Type B pancreatic cell (in vitro differentiated cells): ENCODE results near the gene MLXIP. TPM values are rescaled to one million over a fixed set of nuclear protein-coding genes. Genes with fewer than 3 reads are reported as not detected.
"Not testable (repeated sequence)": the region's sequence is repeated elsewhere in the genome, so short reads cannot be mapped to it uniquely, and the experiment has no call there.

ENCODE experiments used
- DNase-seq: peaks from one replicate; pipeline ENCODE4 v3.0.0; 2021; ENCODE audit warnings: mixed read lengths; ENCODE audit not compliant: unreplicated experiment; ENCODE audit errors: extremely low spot score
- H3K27ac Mint-ChIP-seq: 2 replicates; pipeline ENCODE4 v1.8.0; 2021; ENCODE audit warnings: mild to moderate bottlenecking, mixed read lengths
- H3K27me3 Mint-ChIP-seq: 2 replicates; pipeline ENCODE4 v1.8.0; 2021; ENCODE audit warnings: mixed read lengths
- H3K36me3 Mint-ChIP-seq: 2 replicates; pipeline ENCODE4 v1.8.0; 2021; ENCODE audit warnings: mixed read lengths
- H3K4me1 Mint-ChIP-seq: one replicate; pipeline ENCODE4 v1.8.0; 2021; ENCODE audit warnings: mixed read lengths; ENCODE audit not compliant: unreplicated experiment
- H3K4me3 Mint-ChIP-seq: 2 replicates; pipeline ENCODE4 v1.8.0; 2021; ENCODE audit warnings: mild to moderate bottlenecking, mixed read lengths
- H3K9me3 Mint-ChIP-seq: 2 replicates; pipeline ENCODE4 v1.8.0; 2021; ENCODE audit warnings: mixed read lengths
- total RNA-seq: library from RNA; stranded (reverse); gene quantifications from 2 replicates; pipeline ENCODE4 v1.2.1, GENCODE V29; 2021; ENCODE audit warnings: low replicate concordance
- TF ChIP-seq, protein P1 (sequence below): fragments of 200-600 bp; sonication (generic); conservative IDR thresholded peaks from 2 replicates; pipeline ENCODE4 v1.5.0; 2021; ENCODE audit warnings: antibody characterized with exemption, mild to moderate bottlenecking

The MLXIP gene
- total RNA-seq, 1 donor from 2014 or later, result 44.5 TPM

DNA sequence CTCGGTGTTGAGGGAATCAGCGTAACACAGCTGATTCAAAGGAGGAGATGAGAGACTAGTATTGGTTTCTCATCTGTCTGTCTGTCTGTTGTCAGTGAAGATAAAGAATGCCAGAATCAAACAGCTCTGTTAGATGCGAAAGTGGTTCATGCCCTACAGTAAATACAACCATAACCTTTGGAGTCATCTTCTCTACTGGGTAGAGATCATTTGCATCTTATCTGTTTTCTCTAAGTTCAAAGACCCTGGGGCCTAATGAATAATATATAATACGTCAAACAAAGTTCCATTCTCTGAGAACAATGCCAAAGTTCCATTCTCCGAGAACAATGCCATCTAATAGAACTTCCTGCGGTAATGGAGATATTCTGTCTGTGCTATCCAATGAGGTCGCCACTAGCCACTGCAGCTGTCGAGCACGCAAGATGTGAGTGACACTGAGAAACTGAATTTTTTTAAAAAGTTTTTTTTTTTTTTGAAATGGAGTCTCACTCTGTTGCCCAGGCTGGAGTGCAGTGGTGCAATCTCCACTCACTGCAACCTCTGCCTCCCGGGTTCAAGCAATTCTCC, 88.9 kb downstream of the MLXIP start:
- Mint-ChIP-seq H3K27ac (no peak overlapping the region), H3K4me1 (no peaks in the 10 kb centered on the region), H3K36me3 (no peaks in the 10 kb centered on the region), H3K9me3 (no peaks in the 10 kb centered on the region), H3K27me3 (peaks cover 3% of the 10 kb centered on the region), H3K4me3 (no peak overlapping the region)
- DNase-seq, result no peak
- TF ChIP-seq, protein P1, sequence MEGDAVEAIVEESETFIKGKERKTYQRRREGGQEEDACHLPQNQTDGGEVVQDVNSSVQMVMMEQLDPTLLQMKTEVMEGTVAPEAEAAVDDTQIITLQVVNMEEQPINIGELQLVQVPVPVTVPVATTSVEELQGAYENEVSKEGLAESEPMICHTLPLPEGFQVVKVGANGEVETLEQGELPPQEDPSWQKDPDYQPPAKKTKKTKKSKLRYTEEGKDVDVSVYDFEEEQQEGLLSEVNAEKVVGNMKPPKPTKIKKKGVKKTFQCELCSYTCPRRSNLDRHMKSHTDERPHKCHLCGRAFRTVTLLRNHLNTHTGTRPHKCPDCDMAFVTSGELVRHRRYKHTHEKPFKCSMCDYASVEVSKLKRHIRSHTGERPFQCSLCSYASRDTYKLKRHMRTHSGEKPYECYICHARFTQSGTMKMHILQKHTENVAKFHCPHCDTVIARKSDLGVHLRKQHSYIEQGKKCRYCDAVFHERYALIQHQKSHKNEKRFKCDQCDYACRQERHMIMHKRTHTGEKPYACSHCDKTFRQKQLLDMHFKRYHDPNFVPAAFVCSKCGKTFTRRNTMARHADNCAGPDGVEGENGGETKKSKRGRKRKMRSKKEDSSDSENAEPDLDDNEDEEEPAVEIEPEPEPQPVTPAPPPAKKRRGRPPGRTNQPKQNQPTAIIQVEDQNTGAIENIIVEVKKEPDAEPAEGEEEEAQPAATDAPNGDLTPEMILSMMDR, result no peak

DNA sequence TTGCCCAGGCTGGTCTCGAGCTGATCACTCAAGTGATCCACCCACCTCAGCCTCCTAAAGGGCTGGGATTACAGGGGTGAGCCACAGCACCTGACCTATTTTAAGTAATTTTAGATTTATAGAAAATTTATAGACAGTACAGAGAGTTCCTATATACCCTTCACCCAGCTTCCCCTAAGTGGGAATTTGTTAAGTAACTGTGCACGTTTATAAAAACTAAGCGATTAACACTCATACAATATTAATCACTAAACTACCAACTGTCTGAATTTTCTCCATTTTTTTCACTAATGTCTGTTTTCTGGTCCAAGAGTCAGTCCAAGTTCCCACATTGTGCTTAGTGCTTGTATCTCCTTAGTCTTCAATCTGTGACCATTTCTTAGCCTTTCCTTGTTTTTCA, 89.9 kb downstream of the MLXIP start:
- Mint-ChIP-seq H3K4me1 (no peaks in the 10 kb centered on the region), H3K36me3 (no peaks in the 10 kb centered on the region), H3K9me3 (no peaks in the 10 kb centered on the region), H3K4me3 (no peak overlapping the region), H3K27me3 (peaks cover 3% of the 10 kb centered on the region), H3K27ac (no peak overlapping the region)
- TF ChIP-seq, protein P1, result no peak
- no peak for DNase-seq

DNA sequence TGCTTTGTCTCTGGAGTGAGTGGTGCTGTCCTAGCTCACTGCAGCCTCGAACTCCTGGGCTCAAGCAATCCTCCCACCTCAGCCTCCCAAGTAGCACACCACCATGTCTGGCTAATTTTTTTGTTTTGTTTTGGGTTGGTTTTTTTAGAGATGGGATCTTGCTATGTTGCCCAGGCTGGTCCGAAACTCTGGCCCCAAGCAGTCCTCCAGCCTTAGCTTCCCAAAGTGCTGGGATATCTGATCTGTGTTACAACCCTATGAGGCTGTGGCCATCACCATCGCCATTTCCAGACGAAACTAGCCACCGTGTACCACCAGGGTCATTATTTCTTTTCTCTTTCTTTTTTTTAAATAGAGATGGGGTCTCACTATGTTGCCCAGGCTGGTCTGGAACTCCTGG, 92.8 kb downstream of the MLXIP start:
- peaks cover 3% of the 10 kb centered on the region for H3K27me3 Mint-ChIP-seq
- no peak overlapping the region for H3K4me3 Mint-ChIP-seq
- H3K4me1 Mint-ChIP-seq, result no peaks in the 10 kb centered on the region
- no peaks in the 10 kb centered on the region for H3K9me3 Mint-ChIP-seq
- no peak for DNase-seq
- TF ChIP-seq, protein P1, result no peak
- H3K27ac Mint-ChIP-seq, result no peak overlapping the region
- H3K36me3 Mint-ChIP-seq, result no peaks in the 10 kb centered on the region

DNA sequence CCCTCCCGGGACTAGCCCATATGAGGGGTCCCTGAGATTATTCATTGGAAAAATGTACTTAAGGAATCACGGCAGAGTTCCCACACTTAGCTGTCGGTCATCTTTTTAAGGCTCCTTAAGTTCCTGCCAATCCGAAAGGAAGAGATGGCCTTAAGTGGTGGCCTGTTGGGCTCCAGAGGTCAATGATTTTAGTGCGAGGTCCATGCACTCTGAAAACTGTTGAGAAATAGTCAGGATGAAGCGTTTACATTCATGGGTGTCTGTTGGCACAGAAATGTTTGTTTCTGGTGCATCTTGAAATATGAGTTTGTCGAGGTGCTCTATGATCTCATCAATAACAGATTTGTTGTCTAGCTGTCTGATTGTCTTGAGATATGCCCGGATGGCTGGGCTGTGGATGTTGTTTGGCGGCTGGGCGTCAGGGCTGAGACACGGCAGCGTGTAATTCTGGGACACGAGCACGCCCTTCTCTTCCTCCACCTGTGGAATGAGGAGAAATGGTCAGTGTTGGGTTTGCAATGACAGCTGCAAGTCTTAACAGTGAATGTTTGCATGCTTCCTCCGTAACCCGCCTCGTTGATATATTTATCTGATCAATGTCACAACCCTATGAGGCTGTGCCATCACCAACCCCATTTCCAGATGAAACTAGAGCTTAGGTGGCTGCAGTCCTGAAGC, 93.8 kb downstream of the MLXIP start:
- TF ChIP-seq, protein P1, result no peak
- Mint-ChIP-seq H3K4me3 (no peak overlapping the region), H3K9me3 (no peaks in the 10 kb centered on the region), H3K27ac (no peak overlapping the region), H3K4me1 (no peaks in the 10 kb centered on the region), H3K27me3 (peaks cover 3% of the 10 kb centered on the region), H3K36me3 (no peaks in the 10 kb centered on the region)
- no peak for DNase-seq

DNA sequence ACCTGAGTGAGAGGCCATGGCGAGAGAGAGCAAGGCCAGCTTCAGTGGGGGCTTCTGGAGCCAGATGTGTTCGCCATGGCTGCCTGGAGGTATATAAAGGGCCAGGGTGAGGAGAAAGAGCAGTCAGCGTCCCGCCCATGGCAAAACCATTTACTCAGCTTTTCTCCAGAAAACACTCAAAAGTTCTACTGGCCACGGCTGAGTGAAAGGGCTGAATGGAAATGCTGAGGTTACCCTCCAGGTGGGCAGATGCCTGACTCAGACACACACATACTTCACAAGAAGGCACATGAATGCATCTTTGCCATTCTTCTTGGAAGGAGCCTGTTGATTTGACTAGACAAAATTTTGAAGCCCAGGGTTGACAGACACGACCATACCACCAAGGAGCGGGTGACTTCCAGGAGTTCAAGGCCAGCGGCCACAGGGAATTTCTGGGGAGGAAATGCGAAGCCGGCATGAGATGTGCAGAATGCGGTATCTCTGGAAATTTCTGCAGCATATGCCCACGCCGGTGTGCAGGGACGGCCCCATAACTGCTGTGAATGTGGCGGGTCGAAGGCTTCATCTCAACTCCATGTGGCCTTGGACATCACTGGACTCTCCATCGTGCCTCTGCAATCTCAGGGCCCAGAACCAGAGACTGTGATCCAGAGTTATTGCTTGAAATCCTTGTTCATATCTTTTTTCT, 95.7 kb downstream of the MLXIP start, which contains the start of gene IL31:
Gene IL31, minus strand, starts transcription at position 67 of the 691 bp plus-strand sequence. Its CDS starts 49 bp downstream, at position 18.
- Mint-ChIP-seq H3K27me3 (no peaks in the 10 kb centered on the region), H3K4me1 (no peaks in the 10 kb centered on the region), H3K27ac (no peak within 1 kb of the TSS), H3K36me3 (no peaks in the 10 kb centered on the region), H3K9me3 (no peaks in the 10 kb centered on the region), H3K4me3 (no peak within 1 kb of the TSS)
- DNase-seq, result no peak
- TF ChIP-seq, protein P1, result no peak

DNA sequence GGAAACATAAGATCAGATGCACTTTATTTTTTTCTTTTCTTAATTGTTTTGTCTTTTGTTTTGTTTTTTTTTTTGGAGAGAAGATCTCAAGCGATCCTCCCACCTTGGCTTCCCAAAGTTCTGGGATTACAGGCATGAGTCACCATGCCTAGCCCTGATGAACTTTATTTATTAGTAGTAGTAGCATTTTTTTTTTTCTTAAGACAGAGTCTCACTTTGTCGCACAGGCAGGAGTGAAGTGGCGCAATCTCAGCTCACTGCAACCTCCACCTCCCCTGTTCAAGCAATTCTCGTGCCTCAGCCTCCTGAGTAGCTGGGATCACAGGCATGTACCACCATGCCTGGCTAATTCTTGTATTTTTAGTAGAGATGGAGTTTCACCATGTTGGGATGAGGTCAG, 97.9 kb downstream of the MLXIP start:
- not testable (repeated sequence) for H3K36me3 Mint-ChIP-seq, H3K9me3 Mint-ChIP-seq, DNase-seq, H3K27me3 Mint-ChIP-seq, H3K4me1 Mint-ChIP-seq, H3K27ac Mint-ChIP-seq, H3K4me3 Mint-ChIP-seq
